Activated CD4-positive, alpha-beta memory T cell treated with anti-CD3 and anti-CD28 coated beads, Interleukin-2, amount 10 ng/mL, durations not matched to agents 7 days and 5 days (primary cell): ENCODE data around the gene NME3. TPM values are rescaled to one million over a fixed set of nuclear protein-coding genes. Genes with fewer than 3 reads are reported as not detected.

Source experiments
- CTCF ChIA-PET: fragments of 350-600 bp; sonication (Branson Sonifier 250); formaldehyde crosslinking; loops from one replicate; lab custom pipeline; 2021; ENCODE audit warnings: antibody characterized with exemption, inconsistent platforms; lab: Charles Lee
- POLR2A ChIA-PET: fragments of 350-600 bp; sonication (Branson Sonifier 250); formaldehyde crosslinking; loops from one replicate; lab custom pipeline; 2021; ENCODE audit warnings: antibody characterized with exemption; lab: Charles Lee
- DNase-seq: peaks from one replicate; pipeline ENCODE4 v3.0.0-alpha.2; 2020
- H3K27ac Mint-ChIP-seq: one replicate; pipeline ENCODE4 v1.8.0; 2021; ENCODE audit warnings: mild to moderate bottlenecking, mixed read lengths
- H3K27me3 Mint-ChIP-seq: one replicate; pipeline ENCODE4 v1.8.0; 2021; ENCODE audit warnings: mixed read lengths
- H3K36me3 Mint-ChIP-seq: one replicate; pipeline ENCODE4 v1.8.0; 2021; ENCODE audit warnings: low read depth, mixed read lengths
- H3K4me1 Mint-ChIP-seq: one replicate; pipeline ENCODE4 v1.8.0; 2021; ENCODE audit warnings: mixed read lengths
- H3K4me3 Mint-ChIP-seq: one replicate; pipeline ENCODE4 v1.8.0; 2021; ENCODE audit warnings: mild to moderate bottlenecking, mixed read lengths
- H3K9me3 Mint-ChIP-seq: one replicate; pipeline ENCODE4 v1.8.0; 2021; ENCODE audit warnings: mixed read lengths
- total RNA-seq, 2 experiments: library from RNA; stranded (reverse); gene quantifications; one replicate each; pipeline ENCODE4 v1.2.3, GENCODE V29; 2021

Gene NME3
- total RNA-seq, 2 experiments from 2014 or later = 48.0 to 52.0 TPM

DNA sequence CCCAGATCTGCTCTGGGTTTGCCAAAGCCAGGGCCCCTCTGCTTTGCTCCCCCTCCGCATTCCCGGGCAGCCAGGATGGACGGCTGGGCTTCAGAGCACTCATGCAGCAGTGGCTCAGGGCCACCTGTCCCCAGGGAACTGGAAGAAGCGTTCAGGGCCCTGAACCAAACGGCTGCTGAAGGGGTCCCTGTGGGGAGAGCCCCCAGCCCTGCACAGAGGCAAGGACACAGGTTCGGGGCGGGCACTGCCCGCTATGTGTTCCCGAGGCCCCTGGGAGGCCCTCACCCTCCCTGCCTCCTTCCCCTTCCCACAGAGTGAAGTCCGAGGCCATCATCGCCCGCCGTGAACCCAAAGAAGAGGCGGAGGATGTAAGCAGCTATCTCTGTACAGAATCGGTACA, 10.4 kb downstream of the NME3 start:
- CTCF ChIA-PET = no interaction called here
- peaks cover 7% of the 10 kb centered on the region for H3K36me3 Mint-ChIP-seq

DNA sequence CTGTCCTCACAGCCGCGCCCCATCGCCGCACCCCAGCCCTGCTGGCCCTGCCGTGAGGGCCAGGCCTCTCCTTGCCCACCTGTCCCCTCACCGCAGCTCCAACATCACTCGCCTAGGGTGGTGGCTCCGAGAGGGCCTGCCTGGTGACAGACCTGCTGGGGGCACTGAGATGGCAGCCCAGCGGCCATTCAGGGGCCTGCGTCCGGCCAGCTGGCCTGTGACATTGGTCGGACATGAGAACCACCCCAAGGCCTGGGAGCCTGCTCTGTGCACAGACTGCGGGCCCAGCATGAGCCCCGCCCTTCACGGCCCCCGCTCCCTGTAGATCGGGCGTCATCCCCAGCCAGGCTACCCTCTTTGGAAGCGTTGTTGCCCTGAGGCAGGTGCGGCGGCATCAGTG, 11.8 kb downstream of the NME3 start:
- Mint-ChIP-seq H3K4me3 (no peak overlapping the region), H3K9me3 (no peaks in the 10 kb centered on the region), H3K27me3 (no peaks in the 10 kb centered on the region), H3K4me1 (peaks cover 24% of the 10 kb centered on the region), H3K27ac (no peak overlapping the region), H3K36me3 (peaks cover 10% of the 10 kb centered on the region)
- ChIA-PET CTCF (no interaction called here), POLR2A (interaction anchor here (1.3 kb wide), 1 partner anchor 13 kb away, joined by 10 read pairs; the partner anchor contains the start of genes EME2, MRPS34 and NME3)
- DNase-seq = no peak

More for the DNA sequence above, 10.4 kb downstream of the NME3 start:
- Mint-ChIP-seq H3K4me3 (no peak overlapping the region), H3K27me3 (no peaks in the 10 kb centered on the region), H3K9me3 (no peaks in the 10 kb centered on the region), H3K27ac (no peak overlapping the region), H3K4me1 (peaks cover 20% of the 10 kb centered on the region)
- POLR2A ChIA-PET = interaction anchor here (1.3 kb wide), 1 partner anchor 12 kb away, joined by 10 read pairs; the partner anchor contains the start of genes EME2, MRPS34 and NME3
- DNase-seq = no peak

DNA sequence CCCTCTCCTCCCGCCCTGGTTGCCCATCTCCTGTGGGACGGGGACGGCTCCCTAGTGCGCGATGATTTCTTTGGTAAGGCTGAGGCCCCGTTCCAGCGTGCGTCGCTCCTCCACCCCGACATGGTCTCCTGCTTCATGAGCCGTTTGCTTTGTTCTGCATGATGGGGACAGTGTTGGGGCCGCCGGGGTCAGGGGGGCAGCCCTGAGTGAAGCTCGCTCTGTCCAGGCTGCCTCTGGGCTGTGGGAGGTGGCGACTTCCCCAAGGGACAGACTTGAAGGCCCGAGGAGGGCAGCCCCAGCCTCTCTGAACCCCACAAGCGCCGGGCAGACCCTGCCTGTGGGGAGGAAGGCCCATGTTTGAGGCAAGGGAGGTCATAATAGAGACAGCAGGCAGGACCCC, 12.4 kb downstream of the NME3 start:
- H3K4me1 Mint-ChIP-seq = peaks cover 24% of the 10 kb centered on the region
- ChIA-PET POLR2A (no interaction called here), CTCF (no interaction called here)
- H3K27me3 Mint-ChIP-seq = no peaks in the 10 kb centered on the region
- no peak overlapping the region for H3K4me3 Mint-ChIP-seq
- H3K9me3 Mint-ChIP-seq = no peaks in the 10 kb centered on the region
- peak overlapping the region; percentile 26 for H3K27ac Mint-ChIP-seq
- DNase-seq = no peak
- H3K36me3 Mint-ChIP-seq = peaks cover 10% of the 10 kb centered on the region

DNA sequence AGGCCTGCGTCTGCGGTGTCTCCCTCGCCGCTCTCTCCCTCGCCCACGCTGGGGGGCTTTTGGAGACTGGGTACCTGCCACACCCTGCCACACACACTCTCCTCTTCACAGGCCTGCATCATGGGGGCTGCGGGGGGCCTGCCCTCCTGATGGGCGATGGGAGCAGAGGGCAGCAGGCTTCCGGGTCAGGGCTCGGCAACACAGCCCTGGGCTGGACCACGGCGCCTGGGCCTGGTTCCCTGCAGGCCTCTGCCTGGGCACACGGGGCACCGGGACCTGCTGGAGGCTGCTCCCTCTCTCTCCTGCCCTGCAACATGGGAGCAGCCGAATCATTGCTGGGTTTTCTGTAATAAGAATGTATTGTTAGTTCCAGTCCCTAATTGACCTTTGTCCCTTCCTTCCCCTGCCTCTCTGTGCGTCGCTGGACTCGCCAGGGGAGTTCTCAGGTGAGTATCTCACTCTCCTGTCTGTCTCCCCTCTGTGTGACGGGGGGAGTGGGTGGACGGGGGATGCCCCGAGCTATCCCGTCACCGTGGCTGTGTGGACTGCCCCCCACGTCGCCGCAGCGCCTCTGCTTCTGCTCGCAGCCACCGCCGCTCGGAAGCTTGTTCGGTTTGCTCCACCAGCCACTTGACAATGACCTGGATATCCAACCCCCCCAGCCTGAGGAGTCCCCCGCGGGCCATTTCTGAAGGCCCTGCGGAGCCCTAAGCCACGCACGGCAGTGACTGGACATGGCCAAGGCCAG, 13.5 kb downstream of the NME3 start:
- Mint-ChIP-seq H3K4me1 (peaks cover 24% of the 10 kb centered on the region), H3K9me3 (no peaks in the 10 kb centered on the region), H3K36me3 (peaks cover 12% of the 10 kb centered on the region), H3K27ac (peak overlapping the region; percentile 83), H3K4me3 (no peak overlapping the region), H3K27me3 (no peaks in the 10 kb centered on the region)
- ChIA-PET POLR2A (no interaction called here), CTCF (no interaction called here)
- DNase-seq = no peak

DNA sequence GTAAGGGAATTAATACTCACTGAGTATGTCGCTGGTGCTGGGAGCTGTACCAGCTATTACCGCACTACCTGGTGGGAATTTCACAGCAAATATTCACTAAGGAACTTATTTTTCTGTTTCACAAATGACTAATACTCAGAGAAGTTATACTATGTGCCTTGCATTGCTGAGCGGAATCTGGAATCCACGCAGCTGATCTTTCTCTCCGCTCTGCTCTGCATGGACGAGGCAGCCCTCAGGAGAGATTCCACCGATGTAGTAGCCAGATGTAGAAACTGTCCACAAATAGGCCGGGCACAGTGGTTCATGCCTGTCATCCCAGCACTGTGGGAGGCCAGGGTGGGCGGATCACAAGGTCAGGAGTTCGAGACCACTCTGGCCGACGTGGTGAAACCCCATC, 17.1 kb downstream of the NME3 start:
- ChIA-PET CTCF (no interaction called here), POLR2A (no interaction called here)
- Mint-ChIP-seq H3K4me3 (no peak overlapping the region), H3K9me3 (no peaks in the 10 kb centered on the region), H3K36me3 (peaks cover 15% of the 10 kb centered on the region), H3K4me1 (peaks cover 24% of the 10 kb centered on the region), H3K27me3 (no peaks in the 10 kb centered on the region), H3K27ac (no peak overlapping the region)
- DNase-seq = no peak

DNA sequence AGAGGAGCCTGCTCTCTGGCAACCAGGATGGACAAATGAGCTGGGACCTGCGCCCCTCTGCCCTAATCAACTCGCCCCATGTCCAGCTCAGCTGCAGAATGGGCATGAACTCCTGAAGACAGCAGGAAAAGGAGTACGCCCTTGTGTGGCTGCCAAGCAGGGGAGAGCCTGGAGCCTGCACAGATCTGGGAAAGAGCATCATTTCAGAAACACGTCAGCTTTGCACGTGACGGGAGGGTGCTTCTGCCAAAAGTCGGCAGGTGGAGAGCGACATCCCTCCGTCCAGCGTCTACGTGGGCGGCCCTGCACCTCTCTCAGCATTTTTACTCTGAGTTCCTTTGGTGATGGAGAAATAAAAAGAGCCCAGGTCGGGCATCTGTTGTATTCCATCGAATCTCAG, 18.5 kb downstream of the NME3 start:
- Mint-ChIP-seq H3K27ac (no peak overlapping the region), H3K36me3 (peaks cover 20% of the 10 kb centered on the region), H3K4me3 (no peak overlapping the region), H3K4me1 (peaks cover 19% of the 10 kb centered on the region), H3K27me3 (no peaks in the 10 kb centered on the region), H3K9me3 (no peaks in the 10 kb centered on the region)
- CTCF ChIA-PET = no interaction called here
- POLR2A ChIA-PET = no interaction called here
- DNase-seq = no peak

DNA sequence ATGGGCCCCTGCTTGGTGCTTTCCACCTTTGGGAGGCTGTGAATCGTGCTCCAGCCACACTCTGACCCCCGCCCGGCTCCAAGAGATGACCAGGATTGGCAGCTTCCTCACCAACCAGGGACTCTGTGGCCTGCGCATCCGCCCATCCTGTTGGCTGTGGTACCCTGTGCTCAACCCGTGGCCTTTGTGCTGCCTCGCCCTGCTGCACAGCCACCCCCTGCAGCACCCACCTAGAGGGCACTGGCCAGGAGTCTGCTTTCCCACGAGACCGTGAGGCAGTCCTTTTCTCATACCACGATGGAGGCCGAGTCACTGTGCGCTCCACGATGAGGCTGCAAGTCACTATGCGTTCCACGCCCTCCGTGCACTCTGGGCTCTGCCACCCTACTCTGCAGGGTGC, 19.4 kb downstream of the NME3 start:
- H3K4me1 Mint-ChIP-seq = peaks cover 10% of the 10 kb centered on the region
- no peaks in the 10 kb centered on the region for H3K9me3 Mint-ChIP-seq
- DNase-seq = no peak
- ChIA-PET POLR2A (no interaction called here), CTCF (no interaction called here)
- H3K36me3 Mint-ChIP-seq = peaks cover 20% of the 10 kb centered on the region
- H3K4me3 Mint-ChIP-seq = no peak overlapping the region
- no peaks in the 10 kb centered on the region for H3K27me3 Mint-ChIP-seq
- H3K27ac Mint-ChIP-seq = no peak overlapping the region

DNA sequence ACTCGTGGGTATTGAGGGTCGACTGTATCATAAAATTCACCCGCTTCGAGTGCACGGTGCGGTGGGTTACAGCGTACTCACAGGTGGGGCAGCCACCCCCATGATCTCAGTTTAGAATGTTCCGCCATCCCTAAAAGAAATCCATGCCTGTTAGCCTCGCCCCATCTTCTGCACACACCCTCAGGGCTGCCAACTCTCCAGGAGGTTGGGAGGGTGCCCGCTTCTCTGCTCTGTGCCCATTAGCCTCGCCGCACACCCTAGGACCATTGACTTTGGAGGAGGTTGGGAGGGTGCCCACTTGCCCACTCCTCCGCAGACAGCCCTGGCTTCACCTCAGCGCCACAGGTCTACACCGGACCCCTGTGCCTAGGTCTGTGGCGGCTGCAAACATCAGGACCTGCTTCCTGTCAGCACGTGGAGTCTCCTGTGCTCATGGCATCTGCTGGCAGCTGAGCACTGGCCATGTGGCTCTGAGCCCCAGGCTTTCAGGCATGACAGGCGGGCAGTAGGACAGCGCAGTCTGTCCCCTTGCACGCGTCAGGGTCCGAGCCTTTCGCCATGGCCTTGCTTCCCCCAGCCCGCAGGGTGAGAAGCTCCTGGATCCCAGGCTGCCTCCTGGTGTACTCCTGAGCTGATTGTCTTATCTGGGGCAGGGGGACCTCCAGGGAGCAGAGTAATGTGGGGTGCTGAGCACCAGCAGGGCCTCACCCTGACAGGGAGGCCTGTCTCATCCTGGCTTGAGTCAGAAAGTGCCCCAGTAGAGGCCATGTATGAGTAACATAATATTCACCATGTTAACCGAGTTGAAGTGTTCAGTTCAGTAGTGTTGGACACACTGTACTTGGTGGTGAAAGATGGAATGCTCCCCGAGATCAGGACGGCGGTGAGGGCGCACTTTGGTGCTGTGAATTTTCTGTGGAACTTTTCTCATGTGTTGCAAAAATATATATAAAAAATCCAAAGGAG, 21.9 kb downstream of the NME3 start:
- peaks cover 17% of the 10 kb centered on the region for H3K36me3 Mint-ChIP-seq
- H3K4me1 Mint-ChIP-seq = no peaks in the 10 kb centered on the region
- H3K4me3 Mint-ChIP-seq = no peak overlapping the region
- H3K9me3 Mint-ChIP-seq = no peaks in the 10 kb centered on the region
- H3K27ac Mint-ChIP-seq = no peak overlapping the region
- ChIA-PET CTCF (no interaction called here), POLR2A (no interaction called here)
- no peak for DNase-seq
- H3K27me3 Mint-ChIP-seq = no peaks in the 10 kb centered on the region

DNA sequence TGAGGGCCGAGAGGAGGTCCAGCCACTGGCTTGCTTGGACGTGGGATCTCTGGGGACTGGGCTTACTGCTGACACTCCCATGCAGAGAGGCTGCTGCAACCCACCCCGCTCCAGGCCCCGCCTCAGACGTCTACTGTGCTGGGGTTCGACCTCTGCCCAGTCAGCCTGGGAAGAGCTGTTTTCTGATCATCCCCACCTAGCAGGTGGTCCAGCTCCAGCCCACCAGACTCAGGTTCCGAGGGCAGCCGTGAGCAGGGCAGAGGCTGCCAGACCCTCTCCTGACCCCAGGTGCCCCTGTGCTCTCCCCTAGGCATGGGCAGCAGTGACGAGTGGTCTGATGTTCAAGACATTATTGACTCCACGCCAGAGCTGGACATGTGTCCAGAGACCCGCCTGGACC, 23.4 kb downstream of the NME3 start:
- no peaks in the 10 kb centered on the region for H3K9me3 Mint-ChIP-seq
- no peaks in the 10 kb centered on the region for H3K4me1 Mint-ChIP-seq
- peaks cover 15% of the 10 kb centered on the region for H3K36me3 Mint-ChIP-seq
- ChIA-PET POLR2A (no interaction called here), CTCF (no interaction called here)
- no peak for DNase-seq
- no peak overlapping the region for H3K27ac Mint-ChIP-seq
- H3K27me3 Mint-ChIP-seq = no peaks in the 10 kb centered on the region
- H3K4me3 Mint-ChIP-seq = no peak overlapping the region

DNA sequence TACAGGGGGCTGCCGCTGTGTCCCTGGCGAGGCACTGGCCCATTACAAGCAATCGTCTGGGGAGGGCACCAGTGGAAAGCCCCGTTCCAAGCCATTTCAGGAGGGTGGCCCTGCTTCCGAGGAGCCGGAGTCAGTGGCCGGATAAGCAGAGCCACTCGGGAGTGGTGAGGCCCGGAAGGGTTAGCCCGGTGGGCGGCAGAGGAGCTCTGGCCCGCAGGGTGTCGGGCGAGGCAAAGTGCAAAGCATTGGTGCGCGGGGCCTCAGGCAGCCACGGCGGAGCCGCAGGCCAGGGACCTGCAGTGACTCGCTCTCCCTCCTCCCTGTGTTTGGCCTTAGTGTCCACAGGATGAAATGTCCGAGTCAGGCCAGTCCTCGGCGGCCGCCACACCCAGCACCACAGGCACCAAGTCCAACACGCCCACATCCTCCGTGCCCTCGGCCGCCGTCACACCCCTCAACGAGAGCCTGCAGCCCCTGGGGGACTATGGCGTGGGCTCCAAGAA, 24.6 kb downstream of the NME3 start:
- no peaks in the 10 kb centered on the region for H3K4me1 Mint-ChIP-seq
- POLR2A ChIA-PET = no interaction called here
- H3K27me3 Mint-ChIP-seq = no peaks in the 10 kb centered on the region
- no peak for DNase-seq
- H3K36me3 Mint-ChIP-seq = peaks cover 8% of the 10 kb centered on the region
- CTCF ChIA-PET = no interaction called here
- no peak overlapping the region for H3K27ac Mint-ChIP-seq
- no peak overlapping the region for H3K4me3 Mint-ChIP-seq
- H3K9me3 Mint-ChIP-seq = no peaks in the 10 kb centered on the region

DNA sequence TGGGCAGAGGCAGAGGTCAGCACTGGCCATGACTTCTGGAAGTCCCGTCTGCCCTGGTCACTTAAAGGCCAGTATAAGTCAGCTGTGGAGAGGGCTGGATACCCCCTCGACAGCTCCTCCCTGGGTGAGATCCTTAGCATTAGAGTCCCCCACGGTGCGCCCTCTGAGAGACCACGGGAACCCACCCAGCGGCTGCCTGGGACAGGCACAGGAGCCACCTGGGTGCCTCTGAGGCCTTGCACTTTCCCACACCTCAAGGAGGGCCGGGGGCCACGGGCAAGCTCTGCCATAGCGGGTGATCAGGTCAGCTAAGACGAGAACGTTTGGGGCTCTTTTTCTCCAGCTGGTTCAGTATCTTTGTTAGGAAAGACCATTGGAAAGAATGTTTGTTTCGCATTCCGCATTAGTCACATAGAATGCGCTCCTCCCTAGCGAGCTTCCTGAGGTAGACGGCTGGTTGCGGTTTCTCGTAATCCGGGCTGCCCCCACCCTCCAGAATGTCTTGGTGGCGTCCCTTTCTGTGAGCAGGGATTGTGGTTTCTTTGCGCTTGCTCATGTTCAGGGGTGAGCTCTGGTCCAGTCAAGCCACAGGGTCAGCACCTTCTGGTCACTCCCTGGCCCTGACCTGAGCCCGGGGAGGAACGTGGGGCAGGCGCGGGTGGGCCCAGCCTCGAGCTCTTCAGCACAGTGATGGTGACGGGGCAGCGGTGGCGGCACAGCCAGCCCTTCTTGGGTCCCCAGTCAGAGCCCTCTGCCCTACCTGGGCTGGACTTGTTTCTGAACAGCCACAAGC, 25.2 kb downstream of the NME3 start:
- no peaks in the 10 kb centered on the region for H3K27me3 Mint-ChIP-seq

DNA sequence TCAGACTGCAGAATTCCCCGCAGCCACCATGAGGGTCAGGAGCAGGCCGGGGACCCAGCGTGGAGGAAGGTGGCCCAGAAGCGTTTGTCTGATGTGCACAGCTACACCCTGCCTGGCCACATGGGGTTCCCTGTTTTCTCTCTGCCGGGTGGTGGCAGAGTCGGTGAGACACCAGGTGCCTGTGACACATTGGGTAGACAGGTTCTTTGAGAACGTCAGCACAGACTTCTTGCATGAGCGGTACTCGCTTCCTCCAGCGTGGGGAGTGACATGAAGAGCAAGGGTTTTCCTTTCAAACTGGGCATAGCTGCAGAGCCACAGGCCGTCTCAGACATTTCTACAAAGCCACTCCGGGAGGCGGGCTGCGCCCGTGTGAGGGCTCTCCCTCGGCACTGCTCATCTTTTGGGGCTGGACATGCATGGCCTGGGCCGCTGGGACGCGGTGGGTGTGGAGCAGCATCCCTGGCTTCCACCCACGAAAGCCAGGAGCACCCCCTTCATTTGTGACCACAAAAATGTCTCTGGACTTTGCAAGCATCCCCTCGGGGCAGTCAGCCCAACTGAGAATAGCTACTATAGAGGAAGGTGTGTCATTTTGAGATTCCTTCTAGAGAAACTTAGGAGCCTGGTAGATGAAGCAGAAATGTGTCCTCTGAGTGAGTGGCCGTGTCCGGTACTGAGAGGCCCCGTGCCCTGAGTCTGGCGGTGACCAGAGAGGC, 26.0 kb downstream of the NME3 start:
- POLR2A ChIA-PET = no interaction called here
- H3K4me3 Mint-ChIP-seq = no peak overlapping the region
- H3K9me3 Mint-ChIP-seq = no peaks in the 10 kb centered on the region
- no peak for DNase-seq
- CTCF ChIA-PET = interaction anchor here (0.7 to 1.0 kb wide), 2 partner anchors 22 to 39 kb away, joined by 3 to 4 read pairs; partner anchors contain the start of gene MAPK8IP3
- peaks cover 7% of the 10 kb centered on the region for H3K36me3 Mint-ChIP-seq
- H3K4me1 Mint-ChIP-seq = no peaks in the 10 kb centered on the region
- no peak overlapping the region for H3K27ac Mint-ChIP-seq
- no peaks in the 10 kb centered on the region for H3K27me3 Mint-ChIP-seq

More for the DNA sequence above, 25.2 kb downstream of the NME3 start:
- DNase-seq = no peak
- Mint-ChIP-seq H3K4me3 (no peak overlapping the region), H3K27ac (no peak overlapping the region), H3K9me3 (no peaks in the 10 kb centered on the region), H3K36me3 (peaks cover 7% of the 10 kb centered on the region), H3K4me1 (no peaks in the 10 kb centered on the region)
- ChIA-PET CTCF (interaction anchor here (1.0 kb wide), 1 partner anchor 23 kb away, joined by 3 read pairs; no protein-coding TSS in a partner anchor), POLR2A (no interaction called here)
